ENCODE data around the gene SPOP. TPM values are rescaled to one million over a fixed set of nuclear protein-coding genes. Genes with fewer than 3 reads are reported as not detected.

Gene SPOP
- total and polyA plus RNA-seq, 9 of the 15 experiments (the other 6 are each of a cell fraction or from before 2014, with no cell fraction given), result 34.2 to 65.9 (median 39.7) TPM

- peak; percentile 79 for TF ChIP-seq E2F8 (IDR thresholded peaks at IDR 0.05; ENCODE audit: low read depth, partially characterized antibody)
- TF ChIP-seq, protein P1, sequence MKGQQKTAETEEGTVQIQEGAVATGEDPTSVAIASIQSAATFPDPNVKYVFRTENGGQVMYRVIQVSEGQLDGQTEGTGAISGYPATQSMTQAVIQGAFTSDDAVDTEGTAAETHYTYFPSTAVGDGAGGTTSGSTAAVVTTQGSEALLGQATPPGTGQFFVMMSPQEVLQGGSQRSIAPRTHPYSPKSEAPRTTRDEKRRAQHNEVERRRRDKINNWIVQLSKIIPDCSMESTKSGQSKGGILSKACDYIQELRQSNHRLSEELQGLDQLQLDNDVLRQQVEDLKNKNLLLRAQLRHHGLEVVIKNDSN (CRISPR knock-in tag; IDR thresholded peaks at IDR 0.05), result no peak; the same call in 1 of the 2 replicates
- peak; percentile 89 for TF ChIP-seq PHF8 (IDR thresholded peaks at IDR 0.05; ENCODE audit: borderline replicate concordance, low read length)
- TF ChIP-seq CCAR2 (IDR thresholded peaks at IDR 0.05; ENCODE audit: low read depth, low read length), result no peak
- no peak for TF ChIP-seq YBX1 (IDR thresholded peaks at IDR 0.05)
- TF ChIP-seq CHD4 (IDR thresholded peaks at IDR 0.05; ENCODE audit: insufficient read depth, insufficient replicate concordance, low read depth, low read length, poor library complexity, severe bottlenecking), result no peak
- TF ChIP-seq ZNF584 (CRISPR knock-in tag; IDR thresholded peaks at IDR 0.05; ENCODE audit: low read depth), result no peak
- peak in 1 of 2 experiments; percentile 91; a peak in 2 of 4 replicates for TF ChIP-seq ZNF639 (CRISPR knock-in tag; conservative IDR thresholded peaks at IDR 0.05 in 1 of 2, IDR thresholded peaks at IDR 0.05 in 1 of 2)
- no peak for TF ChIP-seq ZBTB8A (IDR thresholded peaks at IDR 0.05; ENCODE audit: partially characterized antibody)
- TF ChIP-seq NFE2 (IDR thresholded peaks at IDR 0.05; ENCODE audit: low read depth), result peak; percentile 94
- TF ChIP-seq, protein P2, sequence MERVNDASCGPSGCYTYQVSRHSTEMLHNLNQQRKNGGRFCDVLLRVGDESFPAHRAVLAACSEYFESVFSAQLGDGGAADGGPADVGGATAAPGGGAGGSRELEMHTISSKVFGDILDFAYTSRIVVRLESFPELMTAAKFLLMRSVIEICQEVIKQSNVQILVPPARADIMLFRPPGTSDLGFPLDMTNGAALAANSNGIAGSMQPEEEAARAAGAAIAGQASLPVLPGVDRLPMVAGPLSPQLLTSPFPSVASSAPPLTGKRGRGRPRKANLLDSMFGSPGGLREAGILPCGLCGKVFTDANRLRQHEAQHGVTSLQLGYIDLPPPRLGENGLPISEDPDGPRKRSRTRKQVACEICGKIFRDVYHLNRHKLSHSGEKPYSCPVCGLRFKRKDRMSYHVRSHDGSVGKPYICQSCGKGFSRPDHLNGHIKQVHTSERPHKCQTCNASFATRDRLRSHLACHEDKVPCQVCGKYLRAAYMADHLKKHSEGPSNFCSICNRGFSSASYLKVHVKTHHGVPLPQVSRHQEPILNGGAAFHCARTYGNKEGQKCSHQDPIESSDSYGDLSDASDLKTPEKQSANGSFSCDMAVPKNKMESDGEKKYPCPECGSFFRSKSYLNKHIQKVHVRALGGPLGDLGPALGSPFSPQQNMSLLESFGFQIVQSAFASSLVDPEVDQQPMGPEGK (CRISPR knock-in tag; IDR thresholded peaks at IDR 0.05; ENCODE audit: borderline replicate concordance), result no peak
- peak; percentile 96 to 99 (median 96) for TF ChIP-seq CTCF (IDR thresholded peaks at IDR 0.05 in 2 of 3, conservative IDR thresholded peaks at IDR 0.05 in 1 of 3; ENCODE audit: insufficient read depth in 2 of 3, low read depth in 1 of 3, low read length in 3 of 3)
- peak in 1 of 2 experiments; percentile 99 for TF ChIP-seq NCOA2 (IDR thresholded peaks at IDR 0.05; ENCODE audit: partially characterized antibody in 2 of 2)
Measured at GRCh38 chr17:49707608-49708514, 30.0 kb upstream of the SPOP start, which contains the start of gene SLC35B1 (continued).
